Stimulated activated CD8-positive, alpha-beta memory T cell treated with anti-CD3 and anti-CD28 coated beads, Interleukin-12 subunit alpha, Interleukin-12 subunit beta, amount 100 ng/mL, for 24 hours (primary cell): Measurements from ENCODE around the gene TMEM143.
"Not testable (repeated sequence)": the region's sequence is repeated elsewhere in the genome, so short reads cannot be mapped to it uniquely, and the experiment has no call there.

Experiments
- DNase-seq: peaks from one replicate; pipeline ENCODE4 v3.0.0-alpha.2; 2020; ENCODE audit errors: extremely low read depth

The TMEM143 gene

GRCh38 chr19:48391100-48392005 lies 27.6 kb upstream of the TMEM143 start, which contains the start of gene KDELR1:
Gene KDELR1, minus strand, starts transcription at chr19:48391551. Its CDS starts 193 bp downstream, at chr19:48391358.
- DNase-seq, result no peak

- no peak for DNase-seq
Measured at GRCh38 chr19:48390188-48391099, 26.7 kb upstream of the TMEM143 start.

GRCh38 chr19:48386981-48387380 lies 23.2 kb upstream of the TMEM143 start:
- DNase-seq, result no peak

GRCh38 chr19:48385461-48386087 lies 21.8 kb upstream of the TMEM143 start:
- DNase-seq, result no peak

- DNase-seq, result no peak
Measured at GRCh38 chr19:48382286-48382685, 18.5 kb upstream of the TMEM143 start.

- DNase-seq, result no peak
Measured at GRCh38 chr19:48381178-48381950, 17.6 kb upstream of the TMEM143 start.

- no peak for DNase-seq
Measured at GRCh38 chr19:48379058-48379457, 15.3 kb upstream of the TMEM143 start.

GRCh38 chr19:48378194-48378570 lies 14.4 kb upstream of the TMEM143 start:
- no peak for DNase-seq

- no peak for DNase-seq
Measured at GRCh38 chr19:48373567-48373966, 9.8 kb upstream of the TMEM143 start.

GRCh38 chr19:48372904-48373303 lies 9.2 kb upstream of the TMEM143 start:
- DNase-seq, result no peak

- DNase-seq, result not testable (repeated sequence)
Measured at GRCh38 chr19:48371771-48372170, 8.0 kb upstream of the TMEM143 start.

GRCh38 chr19:48371367-48371766 lies 7.6 kb upstream of the TMEM143 start:
- no peak for DNase-seq

- no peak for DNase-seq
Measured at GRCh38 chr19:48370955-48371354, 7.2 kb upstream of the TMEM143 start.

GRCh38 chr19:48368936-48369335 lies 5.2 kb upstream of the TMEM143 start:
- no peak for DNase-seq

- DNase-seq, result no peak
Measured at GRCh38 chr19:48367855-48368254, 4.1 kb upstream of the TMEM143 start.

- no peak for DNase-seq
Measured at GRCh38 chr19:48365602-48366001, 1.9 kb upstream of the TMEM143 start.

GRCh38 chr19:48364598-48365348 lies 1.0 kb upstream of the TMEM143 start:
- DNase-seq, result no peak

- DNase-seq, result no peak
Measured at GRCh38 chr19:48363500-48363809, 285 bp downstream of the TMEM143 start.

GRCh38 chr19:48362716-48363499 lies 832 bp downstream of the TMEM143 start:
- peak; percentile 81 for DNase-seq

GRCh38 chr19:48361912-48362311 lies 1.8 kb downstream of the TMEM143 start:
- no peak for DNase-seq
